Measurements from ENCODE around the gene GCK. TPM values are rescaled to one million over a fixed set of nuclear protein-coding genes. Genes with fewer than 3 reads are reported as not detected.

GCK gene
- total and polyA plus RNA-seq, 12 donors: 0.09 to 2.1 (median 0.50) TPM; not detected in 3

GRCh38 chr7:44124822-44125202, 64.4 kb downstream of the GCK start:
- no peak for TF ChIP-seq POLR2A (IDR thresholded peaks at IDR 0.05)
- TF ChIP-seq CTCF (IDR thresholded peaks at IDR 0.05): no peak
- DNase-seq: peak in 1 of 7 donors; percentile 4
- Histone ChIP-seq H3K27ac (no peak overlapping the region), H3K27me3 (no peaks in the 10 kb centered on the region), H3K4me3 (no peak overlapping the region), H3K36me3 (replicated peaks in 1 of 2) (peaks cover 0 to 16% of the 10 kb centered on the region in 2 donors), H3K9me3 (replicated peaks in 1 of 3) (no peaks in the 10 kb centered on the region), H3K4me1 (replicated peaks in 1 of 2) (peaks cover 7 to 14% of the 10 kb centered on the region in 2 donors)
- WGBS, 4 donors: 94 to 97% (median 96%) methylated on average over 6 of the region's 6 CpGs
- intact Hi-C loops (cut with DNase I): no loop called here

- intact Hi-C loops (cut with DNase I): no loop called here
- 0 to 1% (median 0%) methylated on average over 11 to 86 of the region's 86 CpGs for WGBS, 4 donors
- H3K27ac ChIP-seq: peak within 1 kb of the TSS in 4 of 5 donors; percentile 75 to 89 (median 78)
Measured at GRCh38 chr7:44123190-44124003, 65.8 kb downstream of the GCK start, which contains the start of gene POLD2. Gene POLD2 (minus strand): TSS chr7:44123548. CDS start chr7:44122053, 1,495 bp downstream.

GRCh38 chr7:44122529-44122928, 66.7 kb downstream of the GCK start:
- WGBS, 4 donors: 41 to 67% (median 52%) methylated on average over 1 of the region's 1 CpG
- peak in 1 of 7 donors; percentile 2 for DNase-seq
- intact Hi-C loops (cut with DNase I): no loop called here
- Histone ChIP-seq H3K27me3 (no peaks in the 10 kb centered on the region), H3K9me3 (replicated peaks in 1 of 3) (no peaks in the 10 kb centered on the region), H3K27ac (peak overlapping the region in 3 of 5 donors; percentile 77 to 89 (median 80)), H3K36me3 (replicated peaks in 1 of 2) (peaks cover 0 to 28% of the 10 kb centered on the region in 2 donors), H3K4me3 (peak overlapping the region in 2 of 4 donors; percentile 54 to 61), H3K4me1 (replicated peaks in 1 of 2) (peaks cover 7 to 14% of the 10 kb centered on the region in 2 donors)
- TF ChIP-seq POLR2A (IDR thresholded peaks at IDR 0.05) (no peak), CTCF (IDR thresholded peaks at IDR 0.05) (no peak)

More at GRCh38 chr7:44123190-44124003, 65.8 kb downstream of the GCK start, which contains the start of gene POLD2:
- H3K9me3 ChIP-seq (replicated peaks in 1 of 3): no peaks in the 10 kb centered on the region
- peak within 1 kb of the TSS; percentile 54 to 76 (median 64) for H3K4me3 ChIP-seq
- peak; percentile 98 to 99 (median 98) for DNase-seq
- TF ChIP-seq POLR2A (IDR thresholded peaks at IDR 0.05): peak; percentile 36 to 38
- peak in 1 of 6 experiments; percentile 12 for TF ChIP-seq CTCF (IDR thresholded peaks at IDR 0.05)
- peaks cover 0 to 19% of the 10 kb centered on the region in 2 donors for H3K36me3 ChIP-seq (replicated peaks in 1 of 2)
- H3K4me1 ChIP-seq (replicated peaks in 1 of 2): peaks cover 7 to 14% of the 10 kb centered on the region in 2 donors
- no peaks in the 10 kb centered on the region for H3K27me3 ChIP-seq

GRCh38 chr7:44121761-44122420, 67.3 kb downstream of the GCK start:
- H3K9me3 ChIP-seq (replicated peaks in 1 of 3): no peaks in the 10 kb centered on the region
- H3K36me3 ChIP-seq (replicated peaks in 1 of 2): peaks cover 0 to 31% of the 10 kb centered on the region in 2 donors
- peaks cover 7 to 14% of the 10 kb centered on the region in 2 donors for H3K4me1 ChIP-seq (replicated peaks in 1 of 2)
- TF ChIP-seq POLR2A (IDR thresholded peaks at IDR 0.05) (no peak), CTCF (IDR thresholded peaks at IDR 0.05) (no peak)
- H3K4me3 ChIP-seq: no peak overlapping the region
- 94 to 96% (median 94%) methylated on average over 10 to 12 of the region's 12 CpGs for WGBS, 4 donors
- H3K27me3 ChIP-seq: no peaks in the 10 kb centered on the region
- peak in 1 of 7 donors; percentile 4 for DNase-seq
- H3K27ac ChIP-seq: no peak overlapping the region
- intact Hi-C loops (cut with DNase I): no loop called here

All from adrenal gland (tissue), 12 donors.